Measurements from ENCODE around the gene CCT3.
"Not testable (repeated sequence)": the region's sequence is repeated elsewhere in the genome, so short reads cannot be mapped to it uniquely, and the experiment has no call there.

The CCT3 gene

GRCh38 chr1:156357977-156358376 is 19.9 kb upstream of the CCT3 start:
- Histone ChIP-seq H3K4me3 (ENCODE audit: low read depth, low read length) (no peak overlapping the region), H3K36me3 (replicated peaks) (no peaks in the 10 kb centered on the region), H3K27me3 (replicated peaks) (peaks cover 2% of the 10 kb centered on the region), H3K27ac (no peak overlapping the region)
- in situ Hi-C loops (cut with HindIII; ENCODE audit: low pct_ligation_motif_present, low sequenced_read_pairs), result no loop called here
- DNase-seq, result no peak
- no peak for TF ChIP-seq CTCF (IDR thresholded peaks at IDR 0.05; ENCODE audit: low read depth, low read length, missing control alignments)

GRCh38 chr1:156356875-156357534 is 18.9 kb upstream of the CCT3 start:
- in situ Hi-C loops (cut with HindIII; ENCODE audit: low pct_ligation_motif_present, low sequenced_read_pairs), result no loop called here
- DNase-seq, result no peak
- peaks cover 2% of the 10 kb centered on the region for H3K27me3 ChIP-seq (replicated peaks)
- no peaks in the 10 kb centered on the region for H3K36me3 ChIP-seq (replicated peaks)
- TF ChIP-seq CTCF (IDR thresholded peaks at IDR 0.05; ENCODE audit: low read depth, low read length, missing control alignments), result peak; percentile 91
- no peak overlapping the region for H3K4me3 ChIP-seq (ENCODE audit: low read depth, low read length)
- no peak overlapping the region for H3K27ac ChIP-seq

- Histone ChIP-seq H3K4me3 (ENCODE audit: low read depth, low read length) (no peak overlapping the region), H3K27ac (no peak overlapping the region), H3K36me3 (replicated peaks) (no peaks in the 10 kb centered on the region), H3K27me3 (replicated peaks) (peaks cover 2% of the 10 kb centered on the region)
- TF ChIP-seq CTCF (IDR thresholded peaks at IDR 0.05; ENCODE audit: low read depth, low read length, missing control alignments), result no peak
- in situ Hi-C loops (cut with HindIII; ENCODE audit: low pct_ligation_motif_present, low sequenced_read_pairs), result no loop called here
- DNase-seq, result no peak
Measured at GRCh38 chr1:156356262-156356874, 18.3 kb upstream of the CCT3 start.

DNA sequence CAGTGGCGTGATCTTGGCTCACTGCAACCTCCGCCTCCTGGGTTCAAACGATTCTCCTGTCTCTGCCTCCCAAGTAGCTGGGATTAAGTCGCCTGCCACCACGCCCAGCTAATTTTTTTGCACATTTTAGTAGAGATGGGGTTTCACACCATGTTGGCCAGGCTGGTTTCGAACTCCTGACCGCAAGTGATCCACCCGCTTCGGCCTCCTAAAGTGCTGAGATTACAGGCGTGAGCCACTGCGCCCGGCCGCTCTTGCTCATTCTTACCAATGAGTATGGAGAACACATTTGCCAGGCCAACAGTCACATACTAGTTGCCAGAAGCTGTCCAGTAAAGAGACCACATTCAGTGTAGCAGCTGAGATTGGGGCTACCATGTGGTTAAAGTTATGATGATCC is 14.4 kb upstream of the CCT3 start:
- H3K36me3 ChIP-seq (replicated peaks); in situ Hi-C loops (cut with HindIII; ENCODE audit: low pct_ligation_motif_present, low sequenced_read_pairs); H3K4me3 ChIP-seq (ENCODE audit: low read depth, low read length); DNase-seq; H3K27me3 ChIP-seq (replicated peaks); H3K27ac ChIP-seq: not testable (repeated sequence)

- no peak overlapping the region for H3K4me3 ChIP-seq (ENCODE audit: low read depth, low read length)
- DNase-seq, result peak; percentile 28
- no peaks in the 10 kb centered on the region for H3K27me3 ChIP-seq (replicated peaks)
- in situ Hi-C loops (cut with HindIII; ENCODE audit: low pct_ligation_motif_present, low sequenced_read_pairs), result no loop called here
- H3K27ac ChIP-seq, result no peak overlapping the region
- no peaks in the 10 kb centered on the region for H3K36me3 ChIP-seq (replicated peaks)
- TF ChIP-seq CTCF (IDR thresholded peaks at IDR 0.05; ENCODE audit: low read depth, low read length, missing control alignments), result no peak
Measured at GRCh38 chr1:156347331-156347730, 9.2 kb upstream of the CCT3 start.

DNA sequence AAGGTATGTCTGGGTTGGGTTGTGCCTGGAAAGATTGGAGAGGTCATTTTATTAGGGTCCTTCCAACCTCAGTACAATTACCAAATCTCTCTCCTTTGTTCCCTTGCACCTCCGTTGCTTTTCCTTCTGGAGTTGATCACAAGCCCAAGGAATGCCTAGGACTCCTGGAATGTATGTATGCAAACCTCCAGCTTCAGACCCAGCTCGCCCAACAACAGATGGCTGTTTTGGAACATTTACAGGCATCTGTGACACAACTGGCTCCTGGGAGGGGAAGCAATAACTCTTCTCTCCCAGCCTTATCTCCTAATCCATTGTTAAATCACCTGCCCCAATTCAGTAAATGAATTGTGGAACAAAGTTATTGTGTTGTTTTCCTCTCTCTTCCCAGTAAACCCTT is 8.5 kb upstream of the CCT3 start:
- no peak for DNase-seq
- in situ Hi-C loops (cut with HindIII; ENCODE audit: low pct_ligation_motif_present, low sequenced_read_pairs), result no loop called here
- Histone ChIP-seq H3K27ac (no peak overlapping the region), H3K4me3 (ENCODE audit: low read depth, low read length) (no peak overlapping the region), H3K27me3 (replicated peaks) (no peaks in the 10 kb centered on the region), H3K36me3 (replicated peaks) (no peaks in the 10 kb centered on the region)
- no peak for TF ChIP-seq CTCF (IDR thresholded peaks at IDR 0.05; ENCODE audit: low read depth, low read length, missing control alignments)

DNA sequence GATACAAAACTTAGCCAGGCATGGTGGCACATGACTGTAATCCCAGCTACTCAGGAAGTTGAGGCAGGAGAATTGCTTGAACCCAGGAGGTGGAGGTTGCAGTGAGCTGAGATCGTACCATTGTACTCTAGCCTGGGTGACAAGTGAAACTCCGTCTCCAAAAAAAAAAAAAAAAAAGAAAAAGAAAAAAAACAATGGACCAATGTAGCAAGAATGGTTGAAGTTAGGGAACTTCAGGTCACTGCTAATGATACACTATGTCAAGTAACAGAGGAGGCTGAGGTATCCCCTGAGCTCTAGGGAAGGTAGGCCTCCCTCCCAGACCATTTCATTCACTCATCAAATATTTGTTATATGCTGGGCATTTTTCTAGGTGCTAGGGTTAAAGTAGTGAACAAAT is 7.9 kb upstream of the CCT3 start:
- DNase-seq; H3K36me3 ChIP-seq (replicated peaks); H3K4me3 ChIP-seq (ENCODE audit: low read depth, low read length); H3K27me3 ChIP-seq (replicated peaks); in situ Hi-C loops (cut with HindIII; ENCODE audit: low pct_ligation_motif_present, low sequenced_read_pairs); H3K27ac ChIP-seq: not testable (repeated sequence)

Data from brain microvascular endothelial cell (primary cell).